NCI-H1092 treated with DMSO at 0.1 percent for 48 hours (cell line): Measurements from ENCODE around the gene KIAA1191.

ENCODE experiments used
- DNase-seq: peaks from one replicate; lab custom pipeline; 2025; lab: John Stamatoyannopoulos, UW

The KIAA1191 gene

DNA sequence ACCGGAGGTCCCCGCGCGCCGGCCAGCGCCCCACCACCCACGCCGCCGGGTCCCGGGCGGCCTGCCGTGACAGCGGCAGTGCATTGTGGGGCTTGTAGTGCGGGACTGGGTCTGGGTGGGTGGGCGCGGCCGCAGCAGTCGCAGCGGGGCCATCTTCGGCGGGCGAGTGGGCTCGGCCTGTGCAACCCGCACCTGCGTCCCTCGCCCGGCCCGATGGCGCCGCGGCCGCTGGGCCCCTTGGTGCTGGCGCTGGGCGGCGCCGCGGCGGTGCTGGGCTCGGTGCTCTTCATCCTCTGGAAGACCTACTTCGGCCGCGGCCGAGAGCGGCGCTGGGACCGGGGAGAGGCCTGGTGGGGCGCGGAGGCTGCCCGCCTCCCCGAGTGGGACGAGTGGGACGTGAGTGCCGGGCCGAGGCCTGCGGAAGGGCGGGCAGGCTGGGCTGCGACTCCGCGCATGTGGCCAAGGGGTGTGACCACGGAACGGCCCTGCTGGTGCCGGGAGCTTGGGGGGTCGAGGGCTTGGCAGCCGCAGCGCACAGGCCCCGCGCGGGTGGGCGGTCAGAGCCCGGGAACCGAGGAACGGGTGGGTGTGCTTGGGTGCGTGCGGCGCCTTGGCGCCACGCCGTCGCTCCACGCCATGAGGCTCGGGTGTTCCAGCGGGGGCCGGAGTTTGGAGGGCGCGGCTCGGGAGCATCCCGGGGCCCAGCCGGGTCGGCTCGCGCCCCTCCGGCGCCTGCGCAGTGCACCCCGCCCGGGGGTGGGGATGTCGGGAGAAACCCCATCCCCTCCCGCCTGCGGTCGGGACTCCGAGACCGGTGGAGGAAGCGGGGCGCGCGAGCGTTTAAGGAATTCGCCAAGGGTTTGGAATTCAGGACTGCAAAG, 4.0 kb upstream of the KIAA1191 start, which contains the start of gene ARL10:
Gene ARL10, plus strand, starts transcription at position 137 of the 881 bp plus-strand sequence. Its CDS starts 77 bp downstream, at position 214.
- DNase-seq = peak; percentile 3

GRCh38 chr5:176364765-176365350, 3.3 kb upstream of the KIAA1191 start:
- no peak for DNase-seq

GRCh38 chr5:176362233-176362490, 598 bp upstream of the KIAA1191 start:
- no peak for DNase-seq

- no peak for DNase-seq
Measured at GRCh38 chr5:176360894-176361436, 599 bp downstream of the KIAA1191 start.

DNA sequence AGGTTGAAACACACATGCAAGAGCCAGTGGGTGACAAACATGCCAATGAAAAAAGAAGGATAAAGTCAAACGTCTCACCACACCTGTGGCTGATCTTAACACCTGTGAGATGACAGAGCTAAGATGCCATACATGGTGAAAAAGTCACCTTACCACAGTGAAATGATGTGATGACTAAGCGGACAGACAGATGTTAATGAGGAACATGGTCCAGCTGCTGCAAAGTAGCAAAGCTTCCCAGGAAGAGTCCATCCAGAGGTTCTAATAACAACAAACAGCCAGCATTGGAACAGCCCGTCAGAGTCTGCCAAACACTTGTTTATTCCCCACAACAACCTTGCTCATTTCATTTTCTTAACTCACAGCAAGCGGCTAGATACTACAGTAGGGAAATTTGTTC, 1.9 kb downstream of the KIAA1191 start:
- no peak for DNase-seq

GRCh38 chr5:176356179-176356566, 5.4 kb downstream of the KIAA1191 start:
- DNase-seq = no peak

DNA sequence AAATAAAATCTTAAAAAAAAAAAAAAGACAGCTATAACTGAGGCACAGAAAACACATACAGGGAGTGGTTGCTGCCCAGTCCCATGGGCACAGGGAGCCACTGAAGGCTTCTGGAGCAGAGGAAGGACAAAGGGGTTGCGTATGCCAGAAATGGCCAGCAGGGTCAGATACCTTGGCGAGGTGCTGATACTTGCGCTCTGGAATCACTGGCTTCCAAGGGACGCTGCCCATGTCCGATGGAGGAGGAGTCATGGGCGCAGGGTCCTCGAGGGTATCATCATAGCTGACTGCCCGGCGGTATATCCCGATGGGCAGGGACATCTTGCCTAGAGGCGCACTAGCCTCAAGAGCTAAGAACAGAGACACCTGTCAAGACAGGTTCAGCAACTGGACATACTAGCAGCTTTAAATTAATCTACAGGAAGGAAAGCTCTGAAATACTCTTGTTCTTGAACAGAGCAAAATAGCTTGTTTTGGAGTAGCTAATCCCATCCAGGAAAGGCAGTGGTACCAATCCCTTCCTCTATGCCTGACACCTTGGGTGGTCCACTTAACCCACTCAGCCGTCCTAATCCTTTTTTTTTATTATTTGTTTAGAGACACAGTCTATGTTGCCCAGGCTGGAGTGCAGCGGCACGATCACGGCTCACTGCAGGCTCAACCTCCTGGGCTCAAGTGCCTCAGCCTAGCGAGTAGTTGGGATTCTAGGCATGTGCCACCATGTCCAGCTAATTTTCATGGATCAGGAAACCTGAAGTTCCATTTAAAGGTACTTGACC, 6.0 kb downstream of the KIAA1191 start:
- no peak for DNase-seq

GRCh38 chr5:176353533-176353932, 8.0 kb downstream of the KIAA1191 start:
- no peak for DNase-seq

GRCh38 chr5:176352116-176352878, 9.3 kb downstream of the KIAA1191 start:
- no peak for DNase-seq

- no peak for DNase-seq
Measured at GRCh38 chr5:176350416-176350815, 11.1 kb downstream of the KIAA1191 start.

DNA sequence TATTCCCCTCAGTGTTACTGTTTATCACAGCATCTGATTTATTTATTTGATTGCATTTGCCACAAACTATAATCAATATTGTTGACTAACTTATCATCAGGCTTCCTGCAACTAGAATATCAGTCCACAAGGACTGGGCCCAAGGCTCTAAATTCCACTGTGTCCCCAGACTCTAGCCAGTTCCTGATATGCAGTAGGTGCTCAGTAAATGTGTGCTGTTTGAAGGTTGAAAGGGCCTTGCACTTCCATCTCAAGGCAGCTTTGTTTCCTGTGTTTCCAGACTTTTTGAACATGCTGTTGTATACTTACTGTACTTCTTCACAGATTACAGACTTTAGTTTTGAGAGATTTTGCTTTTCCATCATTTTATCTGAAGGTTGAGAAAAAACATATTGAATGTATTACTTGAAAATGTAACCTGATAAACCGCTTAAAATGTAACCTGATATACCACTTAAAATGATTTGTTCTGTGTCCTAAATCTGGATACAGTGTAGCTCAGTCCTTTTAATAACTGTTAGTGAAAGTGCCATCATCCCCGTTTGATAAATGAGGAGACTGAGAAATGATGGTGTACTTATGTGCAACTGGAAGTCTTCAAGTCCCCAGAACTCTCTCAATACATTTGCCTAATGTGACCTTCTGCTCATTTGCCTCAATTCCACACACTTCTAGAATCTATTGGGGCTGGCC, 18.7 kb downstream of the KIAA1191 start:
- DNase-seq = no peak

DNA sequence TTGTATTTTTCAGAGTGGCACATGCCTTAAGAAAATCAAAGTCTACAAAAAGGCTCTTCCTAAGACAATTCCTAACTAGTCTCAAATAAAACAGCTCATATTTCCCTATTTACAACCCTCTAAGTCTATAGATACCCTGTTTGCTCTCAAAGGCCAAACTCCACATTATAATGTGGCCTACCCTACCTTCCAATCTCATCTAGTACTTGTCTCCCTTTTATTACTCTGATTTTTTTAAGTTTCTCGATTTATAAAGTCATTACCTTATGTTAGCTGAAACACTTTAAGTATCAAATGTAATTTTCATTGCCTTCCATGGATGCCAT, 19.4 kb downstream of the KIAA1191 start:
- no peak for DNase-seq

- no peak for DNase-seq
Measured at GRCh38 chr5:176341325-176342157, 20.0 kb downstream of the KIAA1191 start.

DNA sequence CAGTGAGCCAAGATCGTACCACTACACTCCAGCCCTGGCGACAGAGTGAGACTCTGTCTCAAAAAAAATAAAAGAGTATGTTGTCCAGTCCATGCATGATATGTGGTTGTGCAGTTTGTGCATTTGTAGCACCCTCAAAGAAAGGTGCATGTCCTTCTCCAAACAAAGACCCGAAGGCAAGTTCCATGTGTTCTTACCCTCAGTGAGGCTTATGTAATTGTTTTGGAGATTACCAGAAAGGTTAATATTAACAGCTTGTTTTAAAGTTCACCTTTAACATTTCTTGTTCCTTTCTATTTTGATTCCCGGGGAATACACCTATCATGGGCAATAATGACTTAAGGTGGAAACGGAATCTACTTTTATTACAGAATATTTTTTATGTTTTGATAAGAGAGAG, 22.3 kb downstream of the KIAA1191 start:
- DNase-seq = no peak

DNA sequence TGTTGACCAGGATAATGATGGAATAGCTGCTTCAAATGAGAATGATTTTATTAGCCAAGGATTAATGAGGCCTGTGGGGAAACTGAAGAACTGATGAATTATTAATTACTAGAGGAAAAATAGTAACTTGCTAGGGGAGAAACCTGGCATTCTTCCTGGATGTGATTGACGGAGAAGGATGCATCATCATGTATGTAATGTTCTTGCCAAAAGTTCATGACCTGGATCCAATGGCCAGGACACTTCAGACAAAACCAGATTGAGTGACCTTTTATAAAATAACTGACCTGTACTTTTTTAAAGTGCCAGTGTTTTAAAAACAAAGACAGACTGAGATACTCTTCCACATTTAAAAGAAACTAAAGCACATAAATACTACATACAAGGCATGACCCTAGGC, 23.7 kb downstream of the KIAA1191 start:
- DNase-seq = no peak

DNA sequence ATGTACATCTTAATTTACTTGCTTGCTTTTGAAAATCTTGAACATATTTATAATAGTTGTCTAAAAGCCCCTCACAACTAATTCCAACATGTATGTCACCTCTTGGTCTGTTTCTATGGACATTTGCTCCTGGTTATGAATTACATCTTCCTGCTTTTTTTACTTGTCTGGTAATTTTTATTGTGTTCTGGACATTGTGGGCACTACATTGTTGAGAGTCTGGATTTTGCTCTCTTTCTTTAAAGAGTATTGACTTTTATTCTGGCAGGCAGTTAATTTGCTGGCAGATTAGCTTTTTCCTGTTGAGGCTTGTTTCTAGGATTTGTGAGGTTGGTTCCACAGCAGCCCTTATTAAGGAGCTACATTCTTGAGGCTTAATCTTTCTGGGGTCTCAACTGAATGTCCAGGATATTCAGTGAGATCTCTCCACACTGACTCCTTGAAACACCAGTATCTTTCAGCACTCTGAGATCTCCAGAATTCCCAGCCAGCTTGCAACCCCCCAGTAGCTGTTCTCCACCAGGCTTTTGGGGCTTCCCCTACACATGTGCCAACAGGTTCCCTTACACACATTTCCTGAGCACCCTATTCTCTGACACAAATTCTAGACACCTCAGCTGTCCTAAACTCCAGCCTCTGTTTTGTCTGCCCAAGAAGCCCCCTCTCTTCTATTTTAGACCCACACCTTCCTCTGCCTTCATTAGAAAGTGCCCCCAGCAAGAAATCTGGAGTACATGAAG, 27.4 kb downstream of the KIAA1191 start:
- DNase-seq = no peak

DNA sequence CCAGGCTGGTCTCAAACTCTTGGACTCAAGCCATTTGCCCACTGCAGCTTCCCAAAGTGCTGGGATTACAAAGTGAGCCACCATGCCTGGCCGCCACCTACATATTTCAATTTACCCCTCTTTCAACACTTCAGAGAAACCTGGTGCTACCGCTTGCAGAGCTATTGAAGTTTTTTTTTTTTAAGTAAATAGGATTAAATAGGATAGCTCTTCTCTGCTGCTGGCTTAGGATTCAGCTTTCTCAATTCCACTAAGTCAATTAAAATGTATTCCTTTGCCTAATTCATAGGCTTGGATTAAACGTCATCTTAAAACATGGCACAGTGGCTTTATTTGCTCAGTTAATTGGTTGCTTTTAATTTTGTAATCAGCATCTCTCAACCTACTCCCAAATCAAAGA, 41.0 kb downstream of the KIAA1191 start:
- no peak for DNase-seq

DNA sequence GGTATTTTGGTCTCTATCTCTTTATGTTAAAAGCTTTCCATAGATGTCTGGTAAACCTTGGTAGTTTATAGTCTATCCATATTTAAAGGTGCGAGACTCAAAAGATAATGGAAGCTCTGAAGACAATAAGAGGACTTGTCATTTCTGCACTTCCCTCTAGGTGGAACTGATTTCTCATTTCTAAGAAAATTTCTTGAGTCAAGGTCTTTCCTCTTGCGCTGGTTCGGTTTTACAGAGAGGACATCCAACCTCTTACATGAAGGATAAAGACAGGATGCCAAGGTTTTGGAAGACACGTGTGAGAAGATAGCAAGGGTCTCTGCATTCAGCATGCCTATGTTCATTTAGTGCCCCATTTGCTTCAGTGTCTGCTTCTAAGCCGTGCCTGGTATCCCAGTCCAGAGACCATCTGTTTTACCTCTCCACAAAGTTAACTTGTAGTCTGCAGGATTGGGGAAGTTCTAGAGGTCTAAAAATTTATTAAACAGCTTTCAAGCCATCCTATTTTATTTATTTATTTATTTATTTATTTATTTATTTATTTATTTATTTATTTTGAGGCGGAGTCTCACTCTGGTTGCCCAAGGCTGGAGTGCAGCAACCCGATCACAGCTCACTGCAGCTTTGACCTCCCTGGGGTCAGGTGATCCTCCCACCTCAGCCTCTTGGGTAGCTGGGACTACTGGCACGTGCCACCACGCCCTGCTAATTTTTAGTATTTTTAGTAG, 41.6 kb downstream of the KIAA1191 start:
- DNase-seq = no peak
